Ovary (tissue), 9 donors: ENCODE measurements around the gene NOL3. TPM values are rescaled to one million over a fixed set of nuclear protein-coding genes. Genes with fewer than 3 reads are reported as not detected.

ENCODE experiments used
- DNase-seq, 5 donors: peaks; one replicate each; pipeline ENCODE4 v3.0.0-alpha.2; 2019 to 2020
- H3K27ac ChIP-seq, 2 donors: fragments of 200-600 bp; one replicate each; pipeline versions ENCODE4 v1.5.1 to v1.8.0; 2019 to 2022
- H3K27me3 ChIP-seq: fragments of 200-600 bp; one replicate; pipeline ENCODE4 v1.8.0; 2022
- H3K36me3 ChIP-seq: fragments of 200-600 bp; sonication (generic); one replicate; pipeline ENCODE4 v1.5.1; 2019
- H3K4me1 ChIP-seq: one replicate; pipeline ENCODE4 v1.8.1; 2013; ENCODE audit warnings: mild to moderate bottlenecking, moderate library complexity; ENCODE audit not compliant: insufficient read depth
- H3K4me3 ChIP-seq: fragments of 200-600 bp; sonication (generic); one replicate; pipeline ENCODE4 v1.5.1; 2017
- H3K9me3 ChIP-seq, 2 donors: fragments of 200-600 bp in 1 of 2; sonication (generic) in 1 of 2; one replicate each; pipeline versions ENCODE4 v1.5.1 to v1.8.1; 2013 to 2019; ENCODE audit warnings: mild to moderate bottlenecking in 1 of 2, moderate library complexity in 1 of 2
- EP300 ChIP-seq: sonication (generic); formaldehyde crosslinking; IDR thresholded peaks from one replicate; pipeline ENCODE4 v1.6.1; 2017; ENCODE audit warnings: antibody characterized with exemption
- POLR2A ChIP-seq: fragments of 450-650 bp; IDR thresholded peaks from one replicate; pipeline ENCODE4 v1.6.1; 2017; ENCODE audit warnings: antibody characterized with exemption, mild to moderate bottlenecking, moderate library complexity
- WGBS, 3 donors: extraction: QIAGEN DNeasy Blood & Tissue Kit in 1 of 3; methylation state at CpG; one replicate each; pipeline versions ENCODE4 v1.1.5 to v1.1.7; 2013 to 2017; 5-methylcytosine and 5-hydroxymethylcytosine counted together
- intact Hi-C, 4 donors: fragments of 100-400 bp; cut with DNase I; formaldehyde crosslinking; loops; one replicate each; pipeline versions ENCODE4 v1.11.0 to v1.15.1; 2022 to 2023
- polyA plus RNA-seq, 2 donors: library from polyadenylated mRNA; stranded (reverse); fragments of 200-250 nt in 1 of 2; fragments of 350-450 nt in 1 of 2; fragmentation: Illumina TruSeq in 1 of 2; extraction: RNeasy Lipid Tissue Mini Kit (QIAGEN cat#74804) in 1 of 2; gene quantifications; one replicate each; pipeline ENCODE4 v1.2.3, GENCODE V29; 2013 to 2014
- total RNA-seq, 7 donors: library from RNA; depleted of rRNA in 2 of 7; stranded (reverse); fragments of >200 nt in 2 of 7; fragmentation: NEBNext Ultra II Directional in 3 of 7; extraction: Animal tissue kit (Norgen Biotek cat#: 25700) in 3 of 7; gene quantifications; one replicate each; pipeline versions ENCODE4 v1.1.0 to v1.2.4, GENCODE V29; 2016 to 2023
- TF ChIP-seq, protein P1 (sequence below), 3 donors: fragments of 450-650 bp in 2 of 3; fragments of 200-600 bp in 1 of 3; IDR thresholded peaks; one replicate each; pipeline versions ENCODE4 v1.5.1 to v1.8.0; 2016 to 2022; ENCODE audit warnings: antibody characterized with exemption in 3 of 3, mild to moderate bottlenecking in 1 of 3
- donor health status: DM: no; HTN: no; CAD: no; lungs with moderate emphysema.
- donor health status: DM: no; HTN: no; CAD: no.
- donor health status: Bipolar disorder and iron deficiency.
- donor health status: DM: yes; HTN: yes; CAD: no.
- donor health status: DM: no; HTN: no; CAD: no.
- donor health status: DM: yes; HTN: yes; CAD: no.

The NOL3 gene
- total and polyA plus RNA-seq, 9 donors = 14.1 to 31.7 (median 21.4) TPM

DNA sequence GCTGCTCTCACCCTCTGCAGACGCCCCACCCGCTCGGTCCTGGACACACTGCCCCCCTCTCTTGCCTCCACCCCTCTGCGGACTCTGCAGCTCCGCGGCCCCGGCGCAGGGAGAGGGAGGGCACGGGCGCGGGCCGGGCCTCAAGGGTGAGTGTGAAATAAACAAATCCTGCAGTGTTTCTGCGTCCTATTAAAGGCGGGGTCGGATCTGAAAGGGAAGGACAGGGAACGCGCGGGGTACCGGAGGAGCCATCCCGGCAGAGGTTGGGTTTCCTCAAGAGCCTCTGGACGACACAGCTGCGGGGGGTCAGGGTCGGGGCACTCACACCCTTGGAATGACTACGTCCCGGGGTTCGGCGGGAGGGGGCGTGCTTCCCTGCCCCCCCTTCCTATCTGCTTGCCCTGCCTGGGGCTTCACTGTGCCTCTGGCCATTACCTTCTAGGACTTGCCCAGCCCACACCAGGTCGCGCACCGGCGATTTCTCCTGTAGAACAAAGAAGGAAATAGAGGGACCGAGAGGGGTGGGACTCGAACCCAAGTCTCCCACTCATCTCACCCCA lies 6.3 kb upstream of the NOL3 start:
- H3K36me3 ChIP-seq = no peaks in the 10 kb centered on the region
- no peaks in the 10 kb centered on the region for H3K27me3 ChIP-seq
- H3K4me1 ChIP-seq = peaks cover 19% of the 10 kb centered on the region
- peak; percentile 60 to 83 (median 73) for DNase-seq
- H3K4me3 ChIP-seq = peak overlapping the region; percentile 33
- 1 to 3% (median 2%) methylated on average over 34 of the region's 34 CpGs for WGBS, 3 donors
- H3K27ac ChIP-seq = peak overlapping the region; percentile 39 to 77
- H3K9me3 ChIP-seq = no peaks in the 10 kb centered on the region
- intact Hi-C loops = no loop called here
- TF ChIP-seq POLR2A = no peak
- TF ChIP-seq, protein P1, sequence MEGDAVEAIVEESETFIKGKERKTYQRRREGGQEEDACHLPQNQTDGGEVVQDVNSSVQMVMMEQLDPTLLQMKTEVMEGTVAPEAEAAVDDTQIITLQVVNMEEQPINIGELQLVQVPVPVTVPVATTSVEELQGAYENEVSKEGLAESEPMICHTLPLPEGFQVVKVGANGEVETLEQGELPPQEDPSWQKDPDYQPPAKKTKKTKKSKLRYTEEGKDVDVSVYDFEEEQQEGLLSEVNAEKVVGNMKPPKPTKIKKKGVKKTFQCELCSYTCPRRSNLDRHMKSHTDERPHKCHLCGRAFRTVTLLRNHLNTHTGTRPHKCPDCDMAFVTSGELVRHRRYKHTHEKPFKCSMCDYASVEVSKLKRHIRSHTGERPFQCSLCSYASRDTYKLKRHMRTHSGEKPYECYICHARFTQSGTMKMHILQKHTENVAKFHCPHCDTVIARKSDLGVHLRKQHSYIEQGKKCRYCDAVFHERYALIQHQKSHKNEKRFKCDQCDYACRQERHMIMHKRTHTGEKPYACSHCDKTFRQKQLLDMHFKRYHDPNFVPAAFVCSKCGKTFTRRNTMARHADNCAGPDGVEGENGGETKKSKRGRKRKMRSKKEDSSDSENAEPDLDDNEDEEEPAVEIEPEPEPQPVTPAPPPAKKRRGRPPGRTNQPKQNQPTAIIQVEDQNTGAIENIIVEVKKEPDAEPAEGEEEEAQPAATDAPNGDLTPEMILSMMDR (IDR thresholded peaks at IDR 0.05) = no peak
- TF ChIP-seq EP300 = no peak

DNA sequence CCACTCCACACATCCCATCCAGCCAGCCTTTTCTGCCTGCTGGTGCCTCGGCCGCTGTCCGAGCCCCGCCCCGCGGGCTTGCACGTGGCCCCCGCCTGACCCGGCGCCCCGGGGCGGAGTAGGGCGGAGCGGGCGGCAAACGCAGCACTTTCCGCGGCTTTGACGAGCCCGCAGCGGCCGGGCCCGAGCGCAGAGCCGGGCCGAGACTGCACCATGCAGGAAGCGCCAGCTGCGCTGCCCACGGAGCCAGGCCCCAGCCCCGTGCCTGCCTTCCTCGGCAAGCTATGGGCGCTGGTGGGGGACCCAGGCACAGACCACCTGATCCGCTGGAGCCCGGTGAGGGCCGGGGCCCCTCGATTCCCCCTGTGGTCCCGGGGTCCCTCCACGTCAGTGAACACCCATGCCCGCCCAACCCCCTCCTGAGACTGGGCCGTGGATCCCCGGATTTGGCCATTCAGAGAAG lies 5.7 kb upstream of the NOL3 start, which contains the start of gene HSF4:
TSS of gene HSF4 (plus strand) at position 147 of the 463 bp plus-strand sequence. CDS start at position 214, 67 bp downstream.
- H3K27ac ChIP-seq = peak within 1 kb of the TSS; percentile 73 to 77
- no peaks in the 10 kb centered on the region for H3K36me3 ChIP-seq
- intact Hi-C loops = no loop called here
- 1 to 4% (median 3%) methylated on average over 39 to 41 of the region's 41 CpGs for WGBS, 3 donors
- peak within 1 kb of the TSS; percentile 33 for H3K4me3 ChIP-seq
- TF ChIP-seq, protein P1 (IDR thresholded peaks at IDR 0.05) = no peak
- TF ChIP-seq EP300 (no peak), POLR2A (no peak)
- peaks cover 22% of the 10 kb centered on the region for H3K4me1 ChIP-seq
- H3K9me3 ChIP-seq = no peaks in the 10 kb centered on the region
- no peaks in the 10 kb centered on the region for H3K27me3 ChIP-seq
- peak; percentile 69 to 84 (median 71) for DNase-seq

DNA sequence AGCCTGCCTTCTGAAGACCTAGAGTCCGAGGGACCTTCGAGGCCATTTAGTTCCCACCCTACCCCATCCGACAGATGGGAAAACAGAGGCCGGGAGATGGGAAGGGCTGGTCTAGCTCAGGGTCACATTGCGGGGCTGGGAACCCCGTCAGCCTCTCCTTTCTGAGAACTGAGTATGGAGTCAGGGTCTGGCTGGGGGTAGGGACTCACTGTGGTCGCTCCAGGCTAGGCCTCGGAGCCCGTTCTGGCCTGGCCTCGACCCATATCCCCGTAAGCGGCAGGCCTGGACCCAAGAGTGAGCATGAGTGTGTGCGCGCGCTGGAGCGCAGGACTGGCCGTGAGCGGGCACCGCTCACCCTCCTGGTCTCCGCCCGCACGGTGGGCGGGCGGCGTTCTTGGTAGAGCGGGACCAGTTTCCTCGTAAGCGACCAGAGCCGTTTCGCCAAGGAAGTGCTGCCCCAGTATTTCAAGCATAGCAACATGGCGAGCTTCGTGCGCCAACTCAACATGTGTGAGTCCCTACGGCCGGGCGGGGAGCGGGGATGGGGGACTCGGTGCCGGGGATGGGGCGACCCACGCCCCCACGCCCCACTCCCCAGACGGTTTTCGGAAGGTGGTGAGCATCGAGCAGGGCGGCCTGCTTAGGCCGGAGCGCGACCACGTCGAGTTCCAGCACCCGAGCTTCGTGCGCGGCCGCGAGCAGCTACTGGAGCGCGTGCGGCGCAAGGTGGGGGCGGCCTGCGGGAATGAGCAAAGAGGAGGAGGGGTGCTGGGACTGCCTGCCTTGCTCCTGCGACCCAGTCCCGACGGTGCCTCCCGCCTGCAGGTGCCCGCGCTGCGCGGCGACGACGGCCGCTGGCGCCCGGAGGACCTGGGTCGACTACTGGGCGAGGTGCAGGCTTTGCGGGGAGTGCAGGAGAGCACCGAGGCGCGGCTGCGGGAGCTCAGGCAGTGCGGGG lies 4.9 kb upstream of the NOL3 start:
- 27 to 42% (median 33%) methylated on average over 77 to 85 of the region's 85 CpGs for WGBS, 3 donors
- TF ChIP-seq POLR2A (no peak), EP300 (no peak)
- TF ChIP-seq, protein P1 (IDR thresholded peaks at IDR 0.05) = no peak
- H3K27me3 ChIP-seq = no peaks in the 10 kb centered on the region
- intact Hi-C loops = no loop called here
- peak overlapping the region; percentile 73 to 77 for H3K27ac ChIP-seq
- peak in 4 of 5 donors; percentile 32 to 63 (median 49) for DNase-seq
- no peaks in the 10 kb centered on the region for H3K9me3 ChIP-seq
- peaks cover 22% of the 10 kb centered on the region for H3K4me1 ChIP-seq
- no peak overlapping the region for H3K4me3 ChIP-seq
- no peaks in the 10 kb centered on the region for H3K36me3 ChIP-seq

DNA sequence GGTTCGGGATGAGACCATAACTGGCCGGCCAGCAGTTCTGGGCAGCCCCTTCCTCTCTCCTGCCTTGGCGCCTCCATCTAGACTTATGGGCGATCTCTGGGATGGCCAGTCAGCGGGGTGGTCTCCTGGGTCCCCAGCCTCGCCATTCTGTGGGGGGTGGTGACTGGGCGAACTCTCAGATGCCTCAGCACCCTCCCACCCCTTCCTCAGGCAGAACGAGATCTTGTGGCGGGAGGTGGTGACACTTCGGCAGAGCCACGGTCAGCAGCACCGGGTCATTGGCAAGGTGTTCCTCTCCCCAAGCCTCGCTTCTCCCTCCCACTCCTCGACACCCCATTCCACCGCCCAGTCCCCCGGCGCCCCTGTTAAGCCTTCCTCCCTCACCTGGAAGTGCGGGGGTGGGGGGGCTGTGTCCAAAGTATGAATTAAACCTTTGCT lies 4.2 kb upstream of the NOL3 start:
- H3K4me3 ChIP-seq = no peak overlapping the region
- TF ChIP-seq POLR2A = no peak
- no peak for TF ChIP-seq EP300
- TF ChIP-seq, protein P1 (IDR thresholded peaks at IDR 0.05) = no peak
- H3K4me1 ChIP-seq = peaks cover 21% of the 10 kb centered on the region
- no peaks in the 10 kb centered on the region for H3K27me3 ChIP-seq
- H3K27ac ChIP-seq = no peak overlapping the region
- intact Hi-C loops = no loop called here
- 51 to 68% (median 55%) methylated on average over 17 to 18 of the region's 18 CpGs for WGBS, 3 donors
- DNase-seq = peak in 2 of 5 donors; percentile 43 to 45
- H3K9me3 ChIP-seq = no peaks in the 10 kb centered on the region
- no peaks in the 10 kb centered on the region for H3K36me3 ChIP-seq
